SK-N-MC (cell line): ENCODE results near the gene NEURL1.

Experiments
- EZH2 ChIP-seq: fragments of 200-600 bp; sonication (generic); IDR thresholded peaks from one replicate; pipeline ENCODE4 v1.6.1; 2017; ENCODE audit warnings: antibody characterized with exemption
- POLR2AphosphoS5 ChIP-seq: IDR thresholded peaks from 2 replicates; pipeline ENCODE4 v1.6.1; 2012; ENCODE audit warnings: mild to moderate bottlenecking, low read depth, low read length, borderline replicate concordance

DNA sequence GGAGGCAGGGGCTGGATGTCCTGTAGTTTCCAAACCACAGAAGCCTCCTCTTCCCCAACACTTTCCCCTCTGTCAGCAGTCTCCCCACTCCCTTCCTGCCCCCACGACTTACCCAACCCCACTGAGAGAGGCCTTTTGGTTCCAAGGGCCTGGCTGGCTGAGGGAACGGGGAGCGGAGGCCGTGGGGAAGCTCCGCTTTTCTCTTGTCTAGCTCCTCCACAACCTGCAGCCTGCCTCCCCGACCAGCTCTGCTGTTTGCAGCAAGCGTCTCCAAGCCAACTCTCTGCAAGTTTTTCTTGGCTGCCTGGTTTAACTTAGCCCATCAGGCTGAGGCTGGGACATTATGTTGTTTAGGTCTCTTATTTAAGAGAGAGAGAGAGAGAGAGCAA is 126.8 kb downstream of the NEURL1 start:
- no peak for TF ChIP-seq EZH2
- no peak for TF ChIP-seq POLR2AphosphoS5
